ENCODE data around the gene ARHGEF4. TPM values are rescaled to one million over a fixed set of nuclear protein-coding genes. Genes with fewer than 3 reads are reported as not detected.

The ARHGEF4 gene
- total and polyA plus RNA-seq, 2 experiments from 2014 or later: 4.6 to 16.6 TPM

DNA sequence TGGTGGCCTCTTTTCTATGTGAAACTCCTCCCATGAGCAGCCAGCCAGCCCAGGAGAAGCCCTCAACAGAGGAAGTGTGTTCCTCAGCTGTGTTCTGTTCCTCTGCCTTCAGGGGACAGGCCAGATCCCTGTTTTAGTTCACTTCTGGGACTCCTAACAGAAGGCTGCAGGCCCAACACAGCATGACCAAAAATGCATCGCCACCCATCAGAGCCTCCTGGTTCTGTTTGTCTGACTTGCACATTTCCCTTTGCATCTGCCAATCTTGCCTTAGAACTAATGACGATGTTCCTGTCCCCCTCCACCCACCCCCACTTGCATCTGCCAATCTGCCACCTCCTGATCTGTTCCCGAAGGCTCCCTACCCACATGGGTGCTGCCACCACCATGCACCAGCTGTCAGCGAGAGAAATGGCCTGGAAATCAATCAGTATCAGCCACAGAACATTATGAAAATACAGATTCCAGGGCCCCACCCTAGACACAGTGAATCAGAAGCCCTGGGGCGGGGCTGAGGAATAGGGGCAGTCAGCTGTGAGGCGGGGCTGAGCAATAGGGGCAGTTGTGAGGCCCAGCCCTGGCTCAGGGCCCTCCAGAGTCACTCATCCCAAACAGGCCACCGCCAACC, 205.5 kb downstream of the ARHGEF4 start:
- Mint-ChIP-seq H3K36me3 (ENCODE audit: low read depth) (peaks cover 3% of the 10 kb centered on the region; the same call in 2 of the 3 replicates), H3K9me3 (no peaks in the 10 kb centered on the region; the same call in 2 of the 3 replicates), H3K27me3 (ENCODE audit: insufficient read depth, low read depth, poor library complexity) (peaks cover 15% of the 10 kb centered on the region), H3K27ac (no peak overlapping the region), H3K4me3 (no peak overlapping the region), H3K4me1 (peaks cover 9% of the 10 kb centered on the region; the same call in 2 of the 3 replicates)
- Histone ChIP-seq H3K27me3 (ENCODE audit: insufficient read depth) (no peaks in the 10 kb centered on the region), H3K9me2 (ENCODE audit: insufficient read depth) (no peaks in the 10 kb centered on the region), H3K4me3 (no peak overlapping the region), H4K20me1 (replicated peaks; ENCODE audit: insufficient read depth) (0 out of 2 replicates have a peak, but pooled peaks cover 3% of the 10 kb centered on the region), H3K27ac (ENCODE audit: low read depth) (no peak overlapping the region), H3K79me2 (replicated peaks; ENCODE audit: insufficient read depth) (no peaks in the 10 kb centered on the region), H3K36me3 (ENCODE audit: insufficient read depth) (no peaks in the 10 kb centered on the region), H3K4me2 (no peak overlapping the region), H2AFZ (no peak overlapping the region), H3F3A (replicated peaks; ENCODE audit: low read depth) (no peaks in the 10 kb centered on the region), H3K4me1 (ENCODE audit: insufficient read depth) (no peaks in the 10 kb centered on the region)
- DNase-seq (ENCODE audit: low spot score): no peak
- TF ChIP-seq JUNB (IDR thresholded peaks at IDR 0.05; ENCODE audit: unreplicated experiment): no peak
- ATAC-seq: no peak

DNA sequence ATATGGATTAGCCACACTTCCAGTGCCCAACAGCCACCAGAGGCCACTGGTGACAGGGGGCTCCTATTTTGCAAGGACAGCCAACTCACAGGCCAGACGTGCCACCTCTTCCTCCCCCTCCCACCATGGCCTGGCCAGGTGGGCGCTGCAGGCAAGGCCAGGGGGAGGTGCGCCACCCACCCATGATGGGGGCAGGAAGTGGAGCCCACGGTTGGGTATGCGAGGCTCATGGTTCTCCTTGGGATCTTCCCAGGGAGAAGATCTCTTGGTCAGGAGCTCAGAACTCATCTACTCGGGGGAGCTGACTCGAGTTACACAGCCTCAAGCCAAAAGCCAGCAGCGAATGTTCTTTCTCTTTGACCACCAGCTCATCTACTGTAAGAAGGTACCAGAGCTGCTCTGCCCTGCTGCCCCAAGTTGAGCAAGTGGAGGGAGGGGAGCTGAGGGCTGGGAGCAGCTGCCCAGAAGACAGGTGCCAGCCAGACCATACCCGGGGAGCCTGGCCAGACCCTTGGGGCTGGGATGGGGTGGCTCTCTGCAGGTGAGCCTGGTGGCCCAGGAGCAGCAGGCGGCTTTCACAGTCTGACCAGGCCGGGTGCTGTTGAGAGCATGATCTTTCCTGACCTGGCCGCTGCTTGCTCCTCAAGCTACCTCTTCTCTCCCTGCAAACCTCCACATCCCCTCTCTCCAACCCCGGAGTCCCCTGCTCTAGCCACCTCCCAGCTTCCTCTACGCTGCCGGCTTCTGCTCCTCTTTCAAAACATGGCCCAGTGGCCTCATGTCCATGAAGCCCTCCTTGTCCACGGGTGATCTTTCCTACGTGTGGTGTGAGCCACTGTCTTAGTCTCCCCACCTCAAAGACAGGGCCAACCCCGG, 206.7 kb downstream of the ARHGEF4 start:
- Mint-ChIP-seq H3K4me1 (peaks cover 9% of the 10 kb centered on the region; the same call in 2 of the 3 replicates), H3K4me3 (no peak overlapping the region), H3K27me3 (ENCODE audit: insufficient read depth, low read depth, poor library complexity) (peaks cover 14% of the 10 kb centered on the region), H3K27ac (no peak overlapping the region; the same call in 1 of the 2 replicates), H3K9me3 (no peaks in the 10 kb centered on the region; the same call in 2 of the 3 replicates), H3K36me3 (ENCODE audit: low read depth) (peaks cover 11% of the 10 kb centered on the region)
- H3K9me2 ChIP-seq (ENCODE audit: insufficient read depth): no peaks in the 10 kb centered on the region
- no peak for ATAC-seq
- H3K79me2 ChIP-seq (replicated peaks; ENCODE audit: insufficient read depth): no peaks in the 10 kb centered on the region
- no peak for DNase-seq (ENCODE audit: low spot score)
- no peak overlapping the region for H3K4me2 ChIP-seq
- no peak overlapping the region for H2AFZ ChIP-seq
- H3K4me1 ChIP-seq (ENCODE audit: insufficient read depth): no peaks in the 10 kb centered on the region
- no peaks in the 10 kb centered on the region for H3F3A ChIP-seq (replicated peaks; ENCODE audit: low read depth)
- H3K27ac ChIP-seq (ENCODE audit: low read depth): no peak overlapping the region
- no peak overlapping the region for H3K4me3 ChIP-seq
- no peak for TF ChIP-seq EZH2phosphoT487 (IDR thresholded peaks at IDR 0.05; ENCODE audit: unreplicated experiment)
- no peak for TF ChIP-seq POLR2AphosphoS5 (IDR thresholded peaks at IDR 0.05; ENCODE audit: low read depth)
- TF ChIP-seq, protein P1, sequence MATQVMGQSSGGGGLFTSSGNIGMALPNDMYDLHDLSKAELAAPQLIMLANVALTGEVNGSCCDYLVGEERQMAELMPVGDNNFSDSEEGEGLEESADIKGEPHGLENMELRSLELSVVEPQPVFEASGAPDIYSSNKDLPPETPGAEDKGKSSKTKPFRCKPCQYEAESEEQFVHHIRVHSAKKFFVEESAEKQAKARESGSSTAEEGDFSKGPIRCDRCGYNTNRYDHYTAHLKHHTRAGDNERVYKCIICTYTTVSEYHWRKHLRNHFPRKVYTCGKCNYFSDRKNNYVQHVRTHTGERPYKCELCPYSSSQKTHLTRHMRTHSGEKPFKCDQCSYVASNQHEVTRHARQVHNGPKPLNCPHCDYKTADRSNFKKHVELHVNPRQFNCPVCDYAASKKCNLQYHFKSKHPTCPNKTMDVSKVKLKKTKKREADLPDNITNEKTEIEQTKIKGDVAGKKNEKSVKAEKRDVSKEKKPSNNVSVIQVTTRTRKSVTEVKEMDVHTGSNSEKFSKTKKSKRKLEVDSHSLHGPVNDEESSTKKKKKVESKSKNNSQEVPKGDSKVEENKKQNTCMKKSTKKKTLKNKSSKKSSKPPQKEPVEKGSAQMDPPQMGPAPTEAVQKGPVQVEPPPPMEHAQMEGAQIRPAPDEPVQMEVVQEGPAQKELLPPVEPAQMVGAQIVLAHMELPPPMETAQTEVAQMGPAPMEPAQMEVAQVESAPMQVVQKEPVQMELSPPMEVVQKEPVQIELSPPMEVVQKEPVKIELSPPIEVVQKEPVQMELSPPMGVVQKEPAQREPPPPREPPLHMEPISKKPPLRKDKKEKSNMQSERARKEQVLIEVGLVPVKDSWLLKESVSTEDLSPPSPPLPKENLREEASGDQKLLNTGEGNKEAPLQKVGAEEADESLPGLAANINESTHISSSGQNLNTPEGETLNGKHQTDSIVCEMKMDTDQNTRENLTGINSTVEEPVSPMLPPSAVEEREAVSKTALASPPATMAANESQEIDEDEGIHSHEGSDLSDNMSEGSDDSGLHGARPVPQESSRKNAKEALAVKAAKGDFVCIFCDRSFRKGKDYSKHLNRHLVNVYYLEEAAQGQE (IDR thresholded peaks at IDR 0.05; ENCODE audit: unreplicated experiment): no peak
- TF ChIP-seq NANOG (IDR thresholded peaks at IDR 0.05; ENCODE audit: borderline replicate concordance): no peak
- TF ChIP-seq, protein P2, sequence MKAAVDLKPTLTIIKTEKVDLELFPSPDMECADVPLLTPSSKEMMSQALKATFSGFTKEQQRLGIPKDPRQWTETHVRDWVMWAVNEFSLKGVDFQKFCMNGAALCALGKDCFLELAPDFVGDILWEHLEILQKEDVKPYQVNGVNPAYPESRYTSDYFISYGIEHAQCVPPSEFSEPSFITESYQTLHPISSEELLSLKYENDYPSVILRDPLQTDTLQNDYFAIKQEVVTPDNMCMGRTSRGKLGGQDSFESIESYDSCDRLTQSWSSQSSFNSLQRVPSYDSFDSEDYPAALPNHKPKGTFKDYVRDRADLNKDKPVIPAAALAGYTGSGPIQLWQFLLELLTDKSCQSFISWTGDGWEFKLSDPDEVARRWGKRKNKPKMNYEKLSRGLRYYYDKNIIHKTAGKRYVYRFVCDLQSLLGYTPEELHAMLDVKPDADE (IDR thresholded peaks at IDR 0.05): no peak
- no peak for TF ChIP-seq EZH2 (IDR thresholded peaks at IDR 0.05; ENCODE audit: low read depth, unreplicated experiment)
- TF ChIP-seq ZNF462 (CRISPR knock-in tag; IDR thresholded peaks at IDR 0.05): no peak
- no peaks in the 10 kb centered on the region; the same call in 1 of the 2 replicates for H3K36me3 ChIP-seq (ENCODE audit: insufficient read depth)
- H4K20me1 ChIP-seq (replicated peaks; ENCODE audit: insufficient read depth): peaks cover 8% of the 10 kb centered on the region
- no peaks in the 10 kb centered on the region for H3K27me3 ChIP-seq (ENCODE audit: insufficient read depth)

Data from GM23338 (cell line).